Measurements from ENCODE around the gene MYOD1.

MYOD1 gene

GRCh38 chr11:17736930-17737817, 17.8 kb downstream of the MYOD1 start:
- Mint-ChIP-seq H3K27me3 (peaks cover 48% of the 10 kb centered on the region), H3K4me3 (no peak overlapping the region), H3K9me3 (peaks cover 3% of the 10 kb centered on the region), H3K27ac (no peak overlapping the region), H3K4me1 (no peaks in the 10 kb centered on the region), H3K36me3 (no peaks in the 10 kb centered on the region)
- no peak for ATAC-seq

DNA sequence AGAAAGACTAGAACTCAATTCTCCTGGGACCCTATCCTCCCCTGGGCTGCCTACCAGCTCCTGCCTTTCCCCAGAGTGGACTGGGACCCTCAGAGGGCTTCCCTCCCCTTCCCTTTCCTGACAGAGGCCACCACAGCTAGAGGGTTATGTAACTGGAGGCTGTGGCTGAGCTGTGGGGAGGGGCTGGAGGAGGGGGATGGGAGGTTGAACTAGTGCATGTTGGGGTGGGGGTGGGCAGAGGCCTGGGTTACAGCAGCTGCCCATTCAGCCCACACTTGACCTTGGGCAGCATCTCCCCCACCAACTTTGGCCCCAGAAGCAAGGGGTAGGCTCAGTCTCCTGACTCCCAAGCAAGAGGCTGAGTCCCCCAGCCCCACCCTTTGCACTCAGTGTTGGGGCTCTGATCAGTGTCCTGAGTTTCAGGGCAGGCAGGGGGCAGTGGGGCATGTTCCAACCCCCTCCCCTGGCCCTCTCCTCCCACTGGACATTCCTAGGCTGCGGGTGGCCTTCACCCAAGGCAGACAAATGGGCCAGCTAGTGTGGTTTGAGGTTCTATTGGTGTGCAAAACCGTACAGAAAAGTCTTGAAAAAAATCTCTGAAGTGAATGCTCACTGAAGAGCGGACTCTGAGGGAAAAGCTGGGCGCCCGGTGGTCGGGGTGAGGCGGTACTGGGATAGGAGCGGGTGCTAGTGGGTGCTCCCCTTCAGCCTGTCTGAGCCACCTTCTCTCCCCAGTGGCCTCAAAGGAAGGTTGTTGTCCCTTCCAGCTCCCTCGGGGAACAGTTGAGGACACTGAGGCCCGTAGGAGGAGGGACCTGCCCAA, 19.0 kb downstream of the MYOD1 start:
- peaks cover 37% of the 10 kb centered on the region for H3K27me3 Mint-ChIP-seq
- no peak overlapping the region for H3K27ac Mint-ChIP-seq
- H3K36me3 Mint-ChIP-seq: no peaks in the 10 kb centered on the region
- no peak for ATAC-seq
- no peaks in the 10 kb centered on the region for H3K4me1 Mint-ChIP-seq
- H3K9me3 Mint-ChIP-seq: peaks cover 3% of the 10 kb centered on the region
- no peak overlapping the region for H3K4me3 Mint-ChIP-seq

DNA sequence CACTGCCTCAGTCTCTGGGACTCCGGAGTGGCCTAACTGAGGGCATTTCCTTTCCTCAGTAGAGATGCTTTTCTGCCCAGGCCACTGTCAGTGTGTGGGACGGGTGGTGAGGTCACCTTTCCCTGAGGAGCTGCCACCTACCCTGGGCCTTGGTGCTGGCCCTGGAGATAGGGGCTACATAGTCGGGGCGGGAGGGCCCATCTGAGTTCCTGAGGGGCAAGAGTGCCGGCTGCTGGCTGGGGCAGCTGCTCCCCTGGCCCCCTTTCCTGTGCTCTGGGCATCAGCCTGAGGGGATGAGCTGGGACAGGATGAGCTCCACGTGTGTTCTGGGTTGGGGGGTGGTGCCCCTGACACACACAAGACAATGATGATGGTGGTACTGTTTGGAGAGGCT, 20.6 kb downstream of the MYOD1 start:
- no peak overlapping the region for H3K27ac Mint-ChIP-seq
- peaks cover 3% of the 10 kb centered on the region for H3K9me3 Mint-ChIP-seq
- H3K27me3 Mint-ChIP-seq: peaks cover 37% of the 10 kb centered on the region
- no peaks in the 10 kb centered on the region for H3K4me1 Mint-ChIP-seq
- ATAC-seq: no peak
- no peaks in the 10 kb centered on the region for H3K36me3 Mint-ChIP-seq
- no peak overlapping the region for H3K4me3 Mint-ChIP-seq

GRCh38 chr11:17740649-17741235, 21.4 kb downstream of the MYOD1 start:
- Mint-ChIP-seq H3K4me3 (no peak overlapping the region), H3K27ac (no peak overlapping the region), H3K4me1 (no peaks in the 10 kb centered on the region), H3K36me3 (no peaks in the 10 kb centered on the region), H3K9me3 (peaks cover 3% of the 10 kb centered on the region), H3K27me3 (peaks cover 45% of the 10 kb centered on the region)
- no peak for ATAC-seq

GRCh38 chr11:17741487-17741886, 22.1 kb downstream of the MYOD1 start:
- Mint-ChIP-seq H3K27me3 (peaks cover 48% of the 10 kb centered on the region), H3K4me3 (no peak overlapping the region), H3K9me3 (peaks cover 3% of the 10 kb centered on the region), H3K36me3 (no peaks in the 10 kb centered on the region), H3K27ac (no peak overlapping the region), H3K4me1 (no peaks in the 10 kb centered on the region)
- ATAC-seq: no peak

GRCh38 chr11:17742019-17742418, 22.6 kb downstream of the MYOD1 start:
- ATAC-seq: no peak
- H3K4me3 Mint-ChIP-seq: no peak overlapping the region
- no peaks in the 10 kb centered on the region for H3K36me3 Mint-ChIP-seq
- H3K27me3 Mint-ChIP-seq: peaks cover 48% of the 10 kb centered on the region
- H3K4me1 Mint-ChIP-seq: no peaks in the 10 kb centered on the region
- H3K9me3 Mint-ChIP-seq: no peaks in the 10 kb centered on the region
- no peak overlapping the region for H3K27ac Mint-ChIP-seq

DNA sequence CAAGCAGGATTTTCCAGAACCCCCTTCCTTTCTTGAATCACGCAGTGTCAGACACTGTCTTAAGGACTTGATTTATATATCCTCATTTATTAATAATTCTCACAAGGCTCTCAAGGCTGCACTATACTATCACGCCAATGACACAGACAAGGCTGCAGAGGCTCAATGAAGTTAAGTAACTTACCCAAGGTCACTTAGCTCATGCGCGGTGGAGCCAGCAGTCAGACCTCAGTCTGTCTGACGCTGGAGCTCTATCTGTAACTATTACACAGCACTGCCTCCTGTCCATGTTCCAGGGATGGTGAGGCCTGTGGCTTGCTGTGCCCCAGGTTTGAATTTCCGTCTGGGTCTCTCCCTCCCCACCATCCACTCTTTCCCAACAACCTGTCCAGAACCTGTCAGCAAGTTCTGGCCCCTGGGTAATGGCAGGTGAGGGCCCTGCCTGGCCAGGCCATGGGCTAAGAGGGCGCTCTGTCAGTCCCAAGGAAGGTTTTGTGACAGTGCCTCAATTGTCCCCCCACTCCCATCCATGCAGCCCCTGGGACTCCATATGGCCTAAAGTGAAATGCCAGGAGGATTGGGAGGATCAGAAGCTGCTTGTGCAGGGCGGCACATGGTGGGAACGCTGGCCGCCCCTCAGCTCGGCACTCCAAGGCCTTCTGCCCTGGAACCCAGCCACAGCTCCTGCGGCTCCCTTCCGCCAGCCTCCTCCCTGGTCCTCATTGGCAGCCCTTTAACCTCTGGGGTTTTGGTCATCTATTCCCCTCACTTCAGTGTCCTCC, 23.8 kb downstream of the MYOD1 start:
- no peaks in the 10 kb centered on the region for H3K36me3 Mint-ChIP-seq
- no peaks in the 10 kb centered on the region for H3K4me1 Mint-ChIP-seq
- no peaks in the 10 kb centered on the region for H3K9me3 Mint-ChIP-seq
- H3K4me3 Mint-ChIP-seq: no peak overlapping the region
- no peak for ATAC-seq
- no peak overlapping the region for H3K27ac Mint-ChIP-seq
- peaks cover 52% of the 10 kb centered on the region for H3K27me3 Mint-ChIP-seq

DNA sequence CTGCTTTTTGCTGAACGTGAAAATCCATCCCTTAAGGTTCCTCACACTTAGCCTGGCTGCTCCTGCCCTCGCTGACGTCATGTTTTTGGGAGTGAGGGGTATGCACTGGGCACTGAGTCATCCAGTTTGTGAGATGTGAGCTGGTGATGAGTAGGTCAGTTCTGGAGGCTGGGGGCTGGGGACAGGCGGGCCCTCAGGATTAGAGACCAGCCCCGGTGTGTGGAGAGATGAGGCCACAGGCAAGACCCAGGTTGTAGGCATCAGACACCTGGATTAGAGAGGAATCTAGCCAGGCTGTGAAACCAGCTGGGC, 24.4 kb downstream of the MYOD1 start:
- peaks cover 58% of the 10 kb centered on the region for H3K27me3 Mint-ChIP-seq
- H3K4me3 Mint-ChIP-seq: no peak overlapping the region
- no peaks in the 10 kb centered on the region for H3K36me3 Mint-ChIP-seq
- ATAC-seq: no peak
- H3K9me3 Mint-ChIP-seq: no peaks in the 10 kb centered on the region
- no peaks in the 10 kb centered on the region for H3K4me1 Mint-ChIP-seq
- H3K27ac Mint-ChIP-seq: no peak overlapping the region

DNA sequence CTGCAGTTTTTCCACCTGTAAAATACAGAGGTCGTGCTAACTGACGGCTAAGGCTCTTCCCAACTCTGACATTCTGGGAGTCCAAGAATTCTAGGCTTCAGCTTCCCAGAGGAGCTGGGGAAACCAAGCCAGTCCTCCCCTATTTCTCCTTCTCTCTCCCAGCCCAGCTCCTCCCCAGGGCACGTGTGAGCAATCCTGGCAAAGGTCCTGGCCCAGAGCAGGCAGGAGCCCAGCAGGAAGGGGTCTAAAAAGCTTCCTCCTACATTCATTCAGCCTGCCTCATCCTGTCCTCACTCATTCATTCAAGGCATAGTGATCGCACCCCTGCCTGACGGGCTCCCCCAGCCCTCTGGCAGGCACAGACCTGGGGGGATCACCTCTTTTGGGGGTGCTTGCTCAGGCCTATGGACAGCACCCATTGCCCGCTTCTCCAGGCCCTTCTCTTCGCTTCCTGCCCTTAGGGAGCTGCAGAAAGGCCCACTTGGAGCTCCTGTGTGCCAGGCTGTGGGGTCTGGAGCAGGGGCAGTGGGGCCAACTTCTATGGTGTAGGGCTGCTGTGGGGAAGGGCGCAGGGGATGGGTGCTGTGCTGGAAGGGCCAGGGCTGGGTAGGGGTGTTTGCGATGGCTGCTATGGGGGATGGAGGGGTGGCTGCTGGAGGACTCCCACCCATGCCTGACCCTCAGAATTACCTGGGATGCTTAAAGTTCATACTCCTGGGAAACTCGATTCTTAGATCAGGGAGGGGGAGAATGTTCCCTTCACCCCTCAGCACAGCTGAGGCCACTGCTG, 25.0 kb downstream of the MYOD1 start:
- H3K27me3 Mint-ChIP-seq: peaks cover 59% of the 10 kb centered on the region
- H3K4me3 Mint-ChIP-seq: no peak overlapping the region
- H3K9me3 Mint-ChIP-seq: no peaks in the 10 kb centered on the region
- H3K36me3 Mint-ChIP-seq: no peaks in the 10 kb centered on the region
- H3K4me1 Mint-ChIP-seq: no peaks in the 10 kb centered on the region
- H3K27ac Mint-ChIP-seq: no peak overlapping the region
- no peak for ATAC-seq

DNA sequence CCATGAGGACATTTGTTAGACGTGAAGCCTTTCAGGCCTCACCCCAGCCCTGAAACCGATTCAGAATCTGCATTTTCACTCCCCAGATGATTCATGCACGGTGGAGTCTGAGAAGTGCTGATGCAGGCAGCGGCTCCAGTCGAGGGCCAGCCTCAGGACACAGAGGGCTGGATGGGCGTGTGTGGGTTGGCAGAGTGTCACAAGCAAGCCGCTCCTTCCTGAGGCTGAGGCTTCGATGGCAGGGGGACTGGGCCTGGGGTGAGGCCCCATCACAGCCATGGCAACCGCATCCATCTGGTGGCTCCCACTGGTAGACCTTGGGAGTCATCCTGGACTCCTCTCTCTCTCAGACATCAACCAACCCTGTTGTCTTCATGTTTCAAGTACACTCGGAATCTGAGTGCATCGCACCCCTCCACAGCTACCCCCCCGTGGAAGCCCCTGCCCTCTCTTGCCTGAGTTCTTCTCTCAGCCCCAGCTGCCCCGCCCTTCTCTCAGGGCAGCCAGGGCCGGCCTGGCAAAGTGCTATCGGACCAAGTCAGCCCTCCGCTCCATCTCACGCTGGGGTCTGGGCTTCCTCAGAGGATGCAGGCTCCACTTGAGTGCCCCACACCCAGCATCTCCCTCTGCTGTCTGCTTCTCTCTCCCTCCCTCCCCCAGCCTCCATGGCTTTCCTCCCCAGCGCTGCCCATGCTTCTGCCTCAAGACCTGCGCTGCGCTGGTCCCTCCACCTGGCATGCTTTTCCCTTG, 25.8 kb downstream of the MYOD1 start:
- no peaks in the 10 kb centered on the region for H3K4me1 Mint-ChIP-seq
- H3K27me3 Mint-ChIP-seq: peaks cover 59% of the 10 kb centered on the region
- no peaks in the 10 kb centered on the region for H3K36me3 Mint-ChIP-seq
- no peak overlapping the region for H3K4me3 Mint-ChIP-seq
- H3K9me3 Mint-ChIP-seq: no peaks in the 10 kb centered on the region
- H3K27ac Mint-ChIP-seq: no peak overlapping the region
- no peak for ATAC-seq

DNA sequence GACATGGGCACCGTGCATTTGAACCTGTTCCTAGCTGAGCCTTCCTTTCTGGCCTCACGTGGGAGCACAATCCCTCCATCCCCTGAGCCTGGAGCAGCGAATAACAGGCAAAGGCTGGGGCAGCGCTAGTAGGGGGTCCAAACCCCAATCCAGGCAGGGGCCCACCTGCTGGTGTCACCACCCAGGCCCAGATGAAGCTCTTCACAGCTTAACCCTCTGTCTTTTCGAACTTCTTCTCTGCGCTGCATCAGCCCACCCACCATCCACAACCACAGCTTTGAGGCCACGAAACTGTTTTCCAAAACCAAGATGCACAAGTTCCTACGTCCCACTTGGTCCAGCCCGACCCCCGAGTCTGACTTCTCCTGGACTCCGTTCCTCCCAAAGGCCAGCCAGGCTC, 26.7 kb downstream of the MYOD1 start:
- Mint-ChIP-seq H3K4me3 (no peak overlapping the region), H3K9me3 (no peaks in the 10 kb centered on the region), H3K27me3 (peaks cover 66% of the 10 kb centered on the region), H3K4me1 (no peaks in the 10 kb centered on the region), H3K36me3 (no peaks in the 10 kb centered on the region), H3K27ac (no peak overlapping the region)
- ATAC-seq: no peak

- ATAC-seq: no peak
- Mint-ChIP-seq H3K4me3 (no peak overlapping the region), H3K36me3 (no peaks in the 10 kb centered on the region), H3K4me1 (no peaks in the 10 kb centered on the region), H3K27me3 (peaks cover 58% of the 10 kb centered on the region), H3K27ac (no peak overlapping the region), H3K9me3 (no peaks in the 10 kb centered on the region)
These were observed 28.0 kb downstream of the MYOD1 start for GRCh38 chr11:17747131-17747955.

GRCh38 chr11:17748044-17748443, 28.7 kb downstream of the MYOD1 start:
- peaks cover 58% of the 10 kb centered on the region for H3K27me3 Mint-ChIP-seq
- no peaks in the 10 kb centered on the region for H3K9me3 Mint-ChIP-seq
- no peaks in the 10 kb centered on the region for H3K36me3 Mint-ChIP-seq
- no peak overlapping the region for H3K4me3 Mint-ChIP-seq
- no peak for ATAC-seq
- no peak overlapping the region for H3K27ac Mint-ChIP-seq
- H3K4me1 Mint-ChIP-seq: no peaks in the 10 kb centered on the region
